Sigmoid colon (tissue), 7 donors: ENCODE results near the gene C1orf116. TPM values are rescaled to one million over a fixed set of nuclear protein-coding genes. Genes with fewer than 3 reads are reported as not detected.

Experiments used
- DNase-seq: peaks from one replicate; pipeline ENCODE4 v3.0.0-alpha.2; 2019
- H3K27ac ChIP-seq, 4 donors: fragments of 200-600 bp; sonication (generic); one replicate each; pipeline ENCODE4 v1.5.1; 2016 to 2019; ENCODE audit warnings: mild to moderate bottlenecking in 1 of 4
- H3K27me3 ChIP-seq, 3 donors: fragments of 200-600 bp; sonication (generic); one replicate each; pipeline ENCODE4 v1.5.1; 2019; ENCODE audit warnings: mild to moderate bottlenecking in 1 of 3
- H3K36me3 ChIP-seq, 4 donors: fragments of 200-600 bp; sonication (generic); one replicate each; pipeline ENCODE4 v1.5.1; 2016 to 2019
- H3K4me1 ChIP-seq, 4 donors: fragments of 200-600 bp; sonication (generic); one replicate each; pipeline ENCODE4 v1.5.1; 2017 to 2019
- H3K4me3 ChIP-seq, 4 donors: fragments of 200-600 bp; sonication (generic); one replicate each; pipeline ENCODE4 v1.5.1; 2017 to 2019; ENCODE audit warnings: mild to moderate bottlenecking in 2 of 4, moderate library complexity in 1 of 4
- H3K9me3 ChIP-seq, 4 donors: fragments of 200-600 bp in 3 of 4; sonication (generic) in 3 of 4; one replicate each; pipeline versions ENCODE4 v1.5.1 to v1.6.1; 2013 to 2019
- CTCF ChIP-seq, 4 experiments: fragments of 450-650 bp in 3 of 4; fragments of 200-600 bp in 1 of 4; IDR thresholded peaks; one replicate each; pipeline ENCODE4 v1.5.1; 2016 to 2019; ENCODE audit warnings: antibody characterized with exemption in 4 of 4, mild to moderate bottlenecking in 3 of 4, moderate library complexity in 2 of 4
- EP300 ChIP-seq, 4 donors: sonication (generic); formaldehyde crosslinking; IDR thresholded peaks; one replicate each; pipeline ENCODE4 v1.6.1; 2017; ENCODE audit warnings: antibody characterized with exemption in 4 of 4
- POLR2A ChIP-seq, 2 donors: fragments of 450-650 bp; IDR thresholded peaks; one replicate each; pipeline ENCODE4 v1.6.1; 2016; ENCODE audit warnings: antibody characterized with exemption in 2 of 2, mild to moderate bottlenecking in 2 of 2, moderate library complexity in 2 of 2
- POLR2AphosphoS5 ChIP-seq, 4 donors: sonication (generic); formaldehyde crosslinking; IDR thresholded peaks; one replicate each; pipeline ENCODE4 v1.6.1; 2017; ENCODE audit warnings: antibody characterized with exemption in 4 of 4
- WGBS, 2 donors: extraction: QIAGEN DNeasy Blood & Tissue Kit; methylation state at CpG; one replicate each; pipeline ENCODE4 v1.1.7; 2013; 5-methylcytosine and 5-hydroxymethylcytosine counted together
- intact Hi-C: fragments of 100-400 bp; cut with DNase I; formaldehyde crosslinking; loops from one replicate; pipeline ENCODE4 v1.15.1; 2023
- polyA plus RNA-seq, 3 donors: library from polyadenylated mRNA; stranded (reverse); fragments of 200-250 nt; gene quantifications; one replicate each; pipeline ENCODE4 v1.2.3, GENCODE V29; 2013
- total RNA-seq, 4 donors: library from RNA; depleted of rRNA; stranded (reverse); fragments of >200 nt; gene quantifications; one replicate each; pipeline ENCODE4 v1.1.0, GENCODE V29; 2016
- donor health status: healthy with polysubstance abuse.
- donor health status: Bipolar disorder and iron deficiency.
- donor health status: healthy.

C1orf116 gene
- total and polyA plus RNA-seq, 7 donors = 0.14 to 22.4 (median 4.1) TPM; not detected in 1

- peak overlapping the region; percentile 86 to 95 (median 90) for H3K27ac ChIP-seq
- DNase-seq = peak; percentile 95
- H3K4me1 ChIP-seq = peaks cover 0 to 56% (median 50%) of the 10 kb centered on the region in 4 donors
- peak overlapping the region; percentile 76 to 92 (median 90) for H3K4me3 ChIP-seq
- 1% methylated on average over 47 of the region's 47 CpGs for WGBS, 2 donors
- H3K27me3 ChIP-seq = no peaks in the 10 kb centered on the region
- peaks cover 7 to 28% (median 9%) of the 10 kb centered on the region in 4 donors for H3K36me3 ChIP-seq
- H3K9me3 ChIP-seq = no peaks in the 10 kb centered on the region
- intact Hi-C loops = loop anchor here (1.0 to 5.0 kb wide), 4 partner anchors 28 to 907 kb away; partner anchors contain the start of genes CD46 and DYRK3
- TF ChIP-seq EP300 (IDR thresholded peaks at IDR 0.05) (peak in 1 of 4 donors; percentile 1), CTCF (IDR thresholded peaks at IDR 0.05) (peak in 1 of 4 experiments; percentile 5), POLR2A (IDR thresholded peaks at IDR 0.05) (peak; percentile 19 to 27), POLR2AphosphoS5 (IDR thresholded peaks at IDR 0.05) (peak; percentile 25 to 70 (median 64))
Measured at GRCh38 chr1:207050480-207051190, 18.1 kb upstream of the C1orf116 start.

GRCh38 chr1:207049974-207050391 lies 17.4 kb upstream of the C1orf116 start:
- H3K4me1 ChIP-seq = peaks cover 0 to 62% (median 56%) of the 10 kb centered on the region in 4 donors
- H3K27me3 ChIP-seq = no peaks in the 10 kb centered on the region
- H3K4me3 ChIP-seq = peak overlapping the region; percentile 76 to 92 (median 90)
- H3K27ac ChIP-seq = peak overlapping the region; percentile 86 to 95 (median 90)
- TF ChIP-seq CTCF (IDR thresholded peaks at IDR 0.05) (peak; percentile 38 to 74 (median 68)), POLR2A (IDR thresholded peaks at IDR 0.05) (no peak)
- WGBS, 2 donors = 0 to 1% methylated on average over 6 of the region's 6 CpGs
- no peak for DNase-seq
- H3K9me3 ChIP-seq = no peaks in the 10 kb centered on the region
- peaks cover 7 to 28% (median 9%) of the 10 kb centered on the region in 4 donors for H3K36me3 ChIP-seq
- intact Hi-C loops = loop anchor here (1.0 to 5.0 kb wide), 4 partner anchors 28 to 907 kb away; partner anchors contain the start of genes CD46 and DYRK3

- no peak for TF ChIP-seq EP300 (IDR thresholded peaks at IDR 0.05)
- no peak for TF ChIP-seq POLR2A (IDR thresholded peaks at IDR 0.05)
- TF ChIP-seq CTCF (IDR thresholded peaks at IDR 0.05) = no peak
- TF ChIP-seq POLR2AphosphoS5 (IDR thresholded peaks at IDR 0.05) = no peak
Measured at GRCh38 chr1:207049514-207049913, 17.0 kb upstream of the C1orf116 start.

GRCh38 chr1:207049054-207049453 lies 16.5 kb upstream of the C1orf116 start:
- peaks cover 0 to 66% (median 56%) of the 10 kb centered on the region in 4 donors for H3K4me1 ChIP-seq
- no peak overlapping the region for H3K4me3 ChIP-seq
- peak overlapping the region in 3 of 4 donors; percentile 86 to 95 (median 89) for H3K27ac ChIP-seq
- no peak for DNase-seq
- no peaks in the 10 kb centered on the region for H3K9me3 ChIP-seq
- no peak for TF ChIP-seq POLR2AphosphoS5 (IDR thresholded peaks at IDR 0.05)
- no peak for TF ChIP-seq POLR2A (IDR thresholded peaks at IDR 0.05)
- TF ChIP-seq CTCF (IDR thresholded peaks at IDR 0.05) = no peak
- no peak for TF ChIP-seq EP300 (IDR thresholded peaks at IDR 0.05)
- H3K27me3 ChIP-seq = no peaks in the 10 kb centered on the region
- intact Hi-C loops = no loop called here
- H3K36me3 ChIP-seq = peaks cover 7 to 28% (median 9%) of the 10 kb centered on the region in 4 donors
- WGBS, 2 donors = 72 to 91% methylated on average over 4 of the region's 4 CpGs

More at GRCh38 chr1:207049514-207049913, 17.0 kb upstream of the C1orf116 start:
- 50 to 63% methylated on average over 8 of the region's 8 CpGs for WGBS, 2 donors
- no peak for DNase-seq
- peak overlapping the region; percentile 76 to 92 (median 90) for H3K4me3 ChIP-seq
- peak overlapping the region; percentile 86 to 95 (median 90) for H3K27ac ChIP-seq
- H3K9me3 ChIP-seq = no peaks in the 10 kb centered on the region
- H3K27me3 ChIP-seq = no peaks in the 10 kb centered on the region
- H3K4me1 ChIP-seq = peaks cover 0 to 66% (median 56%) of the 10 kb centered on the region in 4 donors
- intact Hi-C loops = no loop called here
- H3K36me3 ChIP-seq = peaks cover 7 to 28% (median 9%) of the 10 kb centered on the region in 4 donors
